Dedifferentiated amniotic fluid mesenchymal stem cell (primary cell): ENCODE data around the gene NCOR2.

ENCODE experiments used
- DNase-seq: peaks from one replicate; pipeline ENCODE4 v3.0.0-alpha.2; 2016; ENCODE audit errors: extremely low spot score

Gene NCOR2

DNA sequence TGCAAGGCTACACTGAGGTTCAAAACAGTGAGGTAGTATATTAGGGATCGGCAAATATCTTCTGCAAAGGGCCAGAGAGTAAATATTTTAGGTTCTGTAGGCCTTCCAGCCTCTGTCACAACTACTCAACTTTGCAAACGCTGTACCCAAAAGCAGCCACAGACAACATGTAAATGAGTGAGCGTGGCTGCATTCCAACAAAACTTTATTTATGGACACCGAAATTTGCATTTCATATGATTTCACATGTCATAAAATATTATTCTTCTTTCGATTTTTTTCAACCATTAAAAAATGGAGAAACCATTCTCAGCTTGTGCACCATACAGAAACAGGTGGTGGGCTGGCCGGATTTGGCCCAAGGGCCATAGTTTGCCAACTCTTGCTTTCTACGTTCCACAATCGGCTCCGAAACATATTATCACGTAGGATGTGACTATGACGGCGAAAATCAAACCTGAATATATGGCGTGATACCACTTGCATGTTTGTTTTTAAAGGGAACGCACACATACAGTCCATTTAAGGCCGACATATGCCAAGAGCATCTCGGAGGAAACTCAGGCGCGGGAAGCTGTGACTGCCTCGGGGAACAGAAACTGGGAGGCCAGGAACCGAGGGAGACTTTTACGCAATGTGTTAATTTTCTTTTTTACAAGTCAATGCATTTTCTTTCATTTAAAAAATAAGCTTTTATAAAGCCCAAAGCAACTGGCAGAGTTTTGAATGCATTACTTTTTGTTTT is 7.1 kb downstream of the NCOR2 start:
- DNase-seq: no peak

- no peak for DNase-seq
Measured at GRCh38 chr12:124559182-124560017, 8.0 kb downstream of the NCOR2 start.

GRCh38 chr12:124558313-124558712 is 9.1 kb downstream of the NCOR2 start:
- DNase-seq: no peak

- no peak for DNase-seq
Measured at GRCh38 chr12:124557518-124558223, 9.7 kb downstream of the NCOR2 start.

GRCh38 chr12:124556896-124557501 is 10.4 kb downstream of the NCOR2 start:
- no peak for DNase-seq

DNA sequence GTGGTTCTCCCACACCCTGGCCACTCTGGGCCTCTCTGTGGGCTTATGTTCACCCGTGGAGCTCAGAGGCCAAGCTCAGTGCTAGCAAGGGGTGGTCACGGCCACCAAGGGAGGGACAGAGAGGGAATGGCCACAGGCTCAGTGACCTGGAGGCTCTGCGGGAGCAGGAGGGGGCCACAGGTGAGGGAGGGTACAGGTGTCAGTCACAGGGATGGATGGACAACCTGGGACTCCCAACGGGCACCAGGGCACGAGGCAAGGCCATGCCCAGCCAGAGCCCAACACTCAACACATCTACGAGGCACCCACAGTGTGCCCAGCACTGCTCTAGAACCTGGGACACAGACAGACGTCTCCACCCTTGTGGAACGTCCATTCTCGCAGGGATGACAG is 11.3 kb downstream of the NCOR2 start:
- DNase-seq: no peak

DNA sequence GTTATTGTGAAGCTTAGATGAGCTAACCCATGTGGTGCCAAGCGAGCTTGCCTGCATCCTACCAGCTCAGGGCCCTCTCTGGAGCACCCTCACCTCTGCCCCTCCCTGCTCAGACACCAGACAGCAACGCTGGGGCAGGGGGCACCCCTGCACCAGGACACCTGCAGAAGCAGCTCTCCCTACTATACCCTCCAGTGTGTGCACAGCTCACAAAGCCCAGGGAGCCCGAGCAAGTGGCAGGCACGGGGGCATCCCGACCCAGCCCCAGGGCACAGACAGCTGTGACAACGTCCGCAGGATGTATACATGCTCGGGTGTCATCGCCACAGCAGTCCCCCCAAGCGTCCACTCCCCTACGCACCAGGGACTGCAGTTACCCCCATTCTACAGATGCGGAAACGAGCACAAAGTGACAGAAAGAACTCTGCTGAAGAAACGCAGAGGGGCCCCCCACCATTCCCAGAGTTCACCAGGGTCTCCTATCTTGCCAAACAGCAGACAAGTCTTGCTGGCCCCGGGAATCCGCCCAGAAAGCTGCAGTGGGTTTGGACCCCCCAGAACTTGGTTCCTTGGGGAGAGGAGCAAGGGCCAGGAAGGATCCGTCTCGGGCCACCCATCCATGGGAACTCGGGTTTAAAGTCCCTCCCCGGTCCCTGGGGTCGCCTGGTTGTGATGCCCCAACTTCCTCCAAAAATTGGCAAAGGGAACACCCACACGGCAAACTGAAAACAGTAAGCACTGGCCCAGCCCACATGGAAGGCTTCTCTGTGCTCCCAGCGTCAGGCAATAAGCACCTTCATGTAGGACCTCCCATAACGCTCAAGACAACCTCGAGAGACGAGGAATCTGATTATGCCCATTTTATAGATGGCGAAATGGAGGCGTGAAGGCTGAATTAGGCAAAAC is 12.0 kb downstream of the NCOR2 start:
- DNase-seq: no peak

DNA sequence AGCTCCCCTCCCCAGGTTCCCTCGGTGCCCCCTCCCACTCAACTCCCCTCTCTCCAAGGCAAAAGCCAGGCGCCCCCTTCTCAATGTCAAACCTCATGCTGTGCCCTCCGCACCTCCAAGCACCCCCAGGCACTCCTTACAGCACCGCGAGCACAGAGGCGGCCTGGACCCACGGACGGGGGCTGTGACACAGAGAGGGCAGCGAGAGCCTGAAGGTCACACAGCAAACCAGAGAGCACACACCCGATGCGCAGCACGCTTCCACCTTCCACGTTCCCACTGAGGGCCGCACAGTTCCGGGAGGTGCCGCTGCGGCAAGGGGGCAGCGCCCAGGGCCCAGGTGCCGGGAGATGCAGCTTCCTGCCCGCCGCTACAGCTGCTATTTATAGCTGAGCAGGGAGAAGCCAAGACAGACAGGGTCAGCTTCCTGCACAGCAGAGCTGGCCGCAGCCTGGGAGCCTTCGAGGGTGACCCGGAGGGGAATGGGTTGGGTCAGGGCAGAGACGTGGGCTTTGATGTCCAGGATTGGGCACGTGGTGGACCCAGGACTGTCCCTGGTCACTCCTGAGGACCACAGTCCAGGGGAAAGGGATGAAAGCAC is 12.9 kb downstream of the NCOR2 start:
- DNase-seq: no peak

DNA sequence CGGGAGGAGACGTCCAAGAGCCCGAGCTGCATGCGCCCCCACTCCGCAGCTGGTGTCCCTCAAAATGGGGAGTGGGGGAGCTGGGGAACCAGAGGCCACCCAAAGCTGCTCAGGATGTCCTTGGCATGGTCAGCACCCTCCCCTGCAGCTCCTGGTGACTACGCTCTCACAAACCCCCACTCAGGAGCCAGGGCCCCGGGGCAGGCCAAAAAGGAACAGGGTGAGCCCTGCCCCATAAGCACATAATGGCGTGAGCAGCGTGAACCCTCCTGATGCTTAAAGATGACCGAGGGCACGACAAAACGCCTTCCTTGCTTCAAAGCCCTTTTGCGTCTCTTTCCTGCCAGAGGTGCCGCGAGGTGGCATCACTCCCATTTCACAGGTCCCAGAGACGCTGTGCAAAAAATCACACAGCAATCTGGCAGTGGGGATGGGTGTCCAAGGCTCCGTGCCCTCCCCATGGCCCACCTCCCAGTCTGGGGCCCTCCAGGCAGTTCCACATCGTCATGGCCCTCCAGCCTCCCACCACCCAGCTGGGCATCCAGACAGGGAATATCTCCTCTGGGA is 13.5 kb downstream of the NCOR2 start:
- DNase-seq: no peak

GRCh38 chr12:124551268-124552144 is 15.9 kb downstream of the NCOR2 start:
- DNase-seq: peak; percentile 30

DNA sequence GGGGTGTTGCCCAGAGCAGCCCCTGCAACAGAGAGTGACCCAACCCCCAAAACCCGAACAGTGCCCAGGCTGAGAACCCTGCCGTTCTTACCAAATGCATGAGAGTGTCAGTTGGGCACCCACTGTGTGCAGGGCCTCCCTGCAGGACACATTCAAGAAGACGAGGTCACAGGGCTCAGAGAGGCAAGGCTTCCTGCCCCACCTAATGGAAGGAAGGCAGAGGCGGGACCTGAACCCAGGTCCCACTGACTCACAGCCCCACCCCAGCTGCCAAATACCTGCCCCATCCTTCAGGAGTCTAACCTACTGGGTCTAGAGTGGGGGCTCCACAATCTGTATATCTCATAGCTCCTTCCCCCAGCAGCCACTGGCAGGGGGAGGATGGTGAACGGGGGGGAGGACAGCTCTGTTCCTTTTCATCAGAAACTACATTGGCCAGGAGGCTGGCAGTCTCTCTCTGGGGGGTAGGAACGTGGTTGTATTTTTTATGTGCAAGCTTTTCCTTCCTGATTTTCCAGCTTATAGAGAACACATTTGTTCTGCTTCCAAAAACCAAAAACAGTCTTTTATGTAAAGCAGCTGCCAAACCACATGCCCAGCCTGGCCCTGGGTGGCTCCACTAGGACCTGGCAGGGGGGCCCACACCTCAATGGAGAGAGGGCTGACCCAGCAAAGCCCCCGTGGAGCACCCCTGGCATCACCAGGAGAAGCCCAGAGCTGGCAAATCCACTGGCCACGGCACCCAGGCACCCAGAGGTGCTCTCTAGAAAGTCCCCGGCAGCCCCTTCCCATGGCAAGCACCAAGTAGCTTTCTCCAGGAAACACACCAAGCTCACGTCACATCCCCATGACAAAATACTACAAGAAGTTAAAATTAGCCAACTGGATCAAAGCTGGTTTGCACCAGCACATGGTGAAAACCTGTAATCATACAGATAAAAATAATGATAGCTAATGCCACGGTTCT is 17.0 kb downstream of the NCOR2 start:
- DNase-seq: no peak

DNA sequence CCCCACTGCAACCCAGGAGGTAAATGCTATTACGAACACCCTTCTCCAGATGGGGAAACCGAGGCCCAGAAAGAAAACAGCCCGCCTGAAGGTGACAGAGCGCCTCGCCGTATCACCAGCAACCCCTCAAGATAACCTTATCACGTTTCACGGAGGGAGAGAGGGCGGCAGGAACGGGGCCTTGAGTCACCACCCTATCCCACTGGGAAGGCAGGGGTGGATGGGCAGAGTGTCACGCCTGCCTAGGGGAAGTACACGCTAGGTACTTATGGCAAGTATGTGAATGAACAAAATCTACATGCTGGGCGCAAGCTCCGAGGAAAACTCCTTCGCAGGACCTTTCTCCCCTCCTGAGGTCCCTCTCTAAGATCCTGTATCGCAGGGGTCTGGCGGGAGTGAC is 17.8 kb downstream of the NCOR2 start:
- DNase-seq: no peak

- peak; percentile 44 for DNase-seq
Measured at GRCh38 chr12:124548854-124549378, 18.5 kb downstream of the NCOR2 start.

GRCh38 chr12:124547626-124548025 is 19.8 kb downstream of the NCOR2 start:
- DNase-seq: no peak

DNA sequence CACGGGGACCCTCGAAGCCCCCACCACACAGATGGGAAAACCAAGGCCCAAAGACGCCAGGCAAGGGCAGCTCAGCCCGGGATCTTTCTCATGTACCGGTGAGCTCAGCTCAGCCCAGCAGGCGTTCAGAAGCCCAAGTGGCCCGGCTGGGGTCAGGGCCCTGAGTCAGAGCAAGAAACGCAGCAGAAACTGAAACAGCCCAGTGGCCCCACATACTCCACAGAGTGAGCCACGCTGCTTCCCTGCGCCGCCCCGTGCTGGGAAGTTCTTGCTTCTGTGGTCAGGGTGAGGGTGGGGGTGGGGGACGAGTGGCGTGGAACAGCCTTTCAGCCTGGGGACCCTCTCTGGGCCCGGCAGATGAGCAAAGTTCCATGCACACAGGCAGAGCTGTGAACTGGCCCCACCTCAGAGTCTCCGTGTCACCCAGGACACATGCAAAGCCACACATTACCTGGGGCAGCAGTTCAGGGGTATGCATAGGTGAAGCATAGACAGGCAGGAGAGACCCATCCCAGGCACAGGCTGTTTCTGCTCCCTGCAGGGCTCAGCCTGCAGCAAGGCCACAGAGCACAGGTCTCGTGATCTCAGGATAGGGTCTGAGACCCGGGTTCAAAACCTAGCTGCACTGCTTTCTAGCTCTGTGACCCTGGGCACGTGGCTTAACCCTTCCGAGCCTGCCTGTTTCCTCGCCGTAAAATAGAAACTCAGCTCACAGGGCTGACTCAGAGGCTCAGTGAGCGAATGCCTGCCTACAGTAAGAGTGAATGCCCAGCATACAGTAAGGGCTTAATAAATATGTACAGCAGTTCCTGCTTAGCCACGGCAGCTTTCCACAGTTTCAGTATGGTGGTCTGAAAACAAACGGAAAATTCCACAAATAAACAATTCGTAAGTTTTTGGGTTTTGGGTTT is 21.6 kb downstream of the NCOR2 start:
- DNase-seq: no peak

DNA sequence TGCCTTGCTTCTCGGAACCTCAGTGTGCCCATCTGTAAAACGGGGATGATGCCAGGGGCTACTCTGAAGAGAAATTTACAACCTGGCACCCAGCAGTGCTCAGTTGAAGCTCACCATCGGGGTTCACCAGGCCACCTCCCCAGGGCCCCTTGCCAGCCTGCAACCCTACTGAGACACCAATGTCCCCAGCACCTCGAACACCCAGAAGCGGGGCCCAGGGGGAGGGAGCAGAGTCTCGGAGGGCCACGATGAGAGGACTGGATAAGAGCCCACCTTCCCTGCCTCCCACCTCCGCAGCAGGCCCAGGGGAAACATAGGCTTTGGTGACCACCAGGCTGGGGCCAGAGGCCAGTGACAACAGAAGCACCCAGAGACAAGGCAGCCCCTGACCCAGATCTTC is 22.4 kb downstream of the NCOR2 start:
- no peak for DNase-seq
